Gastroesophageal sphincter (tissue), 4 donors: Measurements from ENCODE around the gene WDR90. TPM values are rescaled to one million over a fixed set of nuclear protein-coding genes. Genes with fewer than 3 reads are reported as not detected.

Experiments used
- ATAC-seq: fragments of 150-250 bp; one replicate; pipeline ENCODE4 v1.9.1; 2016; ENCODE audit warnings: mild to moderate bottlenecking, moderate library complexity
- H3K27ac ChIP-seq, 4 donors: fragments of 200-600 bp; sonication (generic) in 3 of 4; 1 replicate in 3 of 4; 2 replicates in 1 of 4; pipeline ENCODE4 v1.5.1; 2016 to 2019
- H3K27me3 ChIP-seq: fragments of 200-600 bp; sonication (generic); one replicate; pipeline ENCODE4 v1.5.1; 2019
- H3K36me3 ChIP-seq, 2 donors: fragments of 200-600 bp; sonication (generic); one replicate each; pipeline ENCODE4 v1.5.1; 2019; ENCODE audit warnings: control low read depth in 1 of 2
- H3K4me1 ChIP-seq, 3 donors: fragments of 200-600 bp; sonication (generic); 1 replicate in 2 of 3; 2 replicates in 1 of 3; pipeline ENCODE4 v1.5.1; 2016 to 2019; ENCODE audit warnings: control low read depth in 2 of 3
- H3K4me3 ChIP-seq, 2 donors: fragments of 200-600 bp; sonication (generic); one replicate each; pipeline ENCODE4 v1.5.1; 2019; ENCODE audit warnings: mild to moderate bottlenecking in 1 of 2, moderate library complexity in 1 of 2
- H3K9me3 ChIP-seq, 3 donors: fragments of 200-600 bp; sonication (generic); one replicate each; pipeline ENCODE4 v1.5.1; 2017 to 2019; ENCODE audit warnings: control low read depth in 2 of 3
- EP300 ChIP-seq: sonication (generic); formaldehyde crosslinking; IDR thresholded peaks from one replicate; pipeline ENCODE4 v1.6.1; 2017; ENCODE audit warnings: antibody characterized with exemption, mild to moderate bottlenecking
- POLR2A ChIP-seq, 2 donors: fragments of 450-650 bp; IDR thresholded peaks; one replicate each; pipeline ENCODE4 v1.6.1; 2017; ENCODE audit warnings: antibody characterized with exemption in 2 of 2, mild to moderate bottlenecking in 2 of 2, moderate library complexity in 1 of 2
- POLR2AphosphoS5 ChIP-seq: sonication (generic); formaldehyde crosslinking; IDR thresholded peaks from one replicate; pipeline ENCODE4 v1.6.1; 2017; ENCODE audit warnings: antibody characterized with exemption
- WGBS, 2 donors: methylation state at CpG; one replicate each; pipeline ENCODE4 v1.1.5; 2018; ENCODE audit warnings: low coverage in 1 of 2; 5-methylcytosine and 5-hydroxymethylcytosine counted together
- total RNA-seq, 4 donors: library from RNA; depleted of rRNA; stranded (reverse); fragments of >200 nt; gene quantifications; one replicate each; pipeline ENCODE4 v1.1.0, GENCODE V29; 2016
- TF ChIP-seq, protein P1 (sequence below), 4 experiments: fragments of 200-600 bp in 2 of 4; fragments of 450-650 bp in 2 of 4; sonication (generic) in 1 of 4; IDR thresholded peaks; one replicate each; pipeline ENCODE4 v1.5.1; 2017 to 2019; ENCODE audit warnings: antibody characterized with exemption in 4 of 4, mild to moderate bottlenecking in 2 of 4, moderate library complexity in 2 of 4

Gene WDR90
- total RNA-seq, 4 donors from 2014 or later = 8.5 to 21.2 (median 16.8) TPM

DNA sequence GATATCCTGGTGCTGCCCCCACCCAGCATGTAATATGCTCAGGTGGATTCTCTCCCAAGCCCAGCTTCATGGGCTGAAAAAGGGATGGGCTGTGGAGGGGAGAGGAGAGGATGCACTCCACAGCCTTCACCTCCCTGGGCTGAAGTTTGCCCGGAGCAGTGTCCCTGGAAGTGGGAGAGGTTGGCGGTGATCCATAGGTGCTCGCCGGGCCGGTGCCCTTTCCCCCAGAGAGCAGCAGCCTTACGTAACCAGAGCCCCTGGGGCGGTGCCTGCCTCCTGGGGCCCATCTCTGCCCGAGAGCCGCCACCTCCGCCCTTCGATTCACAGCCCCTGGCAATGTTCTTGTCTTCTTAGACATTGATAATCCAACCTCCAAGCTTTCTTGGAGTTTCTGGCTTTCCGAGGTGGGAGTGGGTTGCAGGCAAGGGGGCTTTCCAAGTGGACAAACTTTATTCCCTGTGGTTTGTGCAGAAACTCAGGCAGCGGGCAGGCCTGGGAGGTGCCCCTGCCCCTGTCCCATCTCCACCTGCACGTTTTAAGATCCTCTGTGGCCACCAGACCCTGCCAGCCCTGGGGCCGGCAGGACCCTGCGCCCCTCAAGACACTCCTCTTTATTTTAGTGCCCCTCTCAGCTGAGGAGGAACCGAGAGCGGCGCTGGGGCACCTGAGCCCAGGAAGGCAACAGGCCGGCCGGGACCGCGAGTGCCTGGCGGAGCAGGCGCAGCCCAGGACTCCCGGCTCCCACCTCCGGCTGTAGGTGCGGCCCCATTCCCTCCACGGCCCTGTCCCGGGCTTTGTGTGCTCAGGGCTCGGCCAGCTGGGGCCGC is 3.1 kb upstream of the WDR90 start:
- no peak overlapping the region for H3K4me3 ChIP-seq
- no peak for ATAC-seq
- WGBS, 2 donors = 30 to 70% methylated on average over 2 of the region's 32 CpGs
- H3K27me3 ChIP-seq = no peaks in the 10 kb centered on the region
- peaks cover 0 to 93% (median 41%) of the 10 kb centered on the region in 3 donors for H3K4me1 ChIP-seq
- H3K9me3 ChIP-seq = no peaks in the 10 kb centered on the region
- H3K27ac ChIP-seq = peak overlapping the region in 3 of 4 donors; percentile 25 to 47 (median 41)
- H3K36me3 ChIP-seq = peaks cover 0 to 7% of the 10 kb centered on the region in 2 donors
- no peak for TF ChIP-seq POLR2A (IDR thresholded peaks at IDR 0.05)
- no peak for TF ChIP-seq POLR2AphosphoS5
- TF ChIP-seq EP300 = no peak
- TF ChIP-seq, protein P1, sequence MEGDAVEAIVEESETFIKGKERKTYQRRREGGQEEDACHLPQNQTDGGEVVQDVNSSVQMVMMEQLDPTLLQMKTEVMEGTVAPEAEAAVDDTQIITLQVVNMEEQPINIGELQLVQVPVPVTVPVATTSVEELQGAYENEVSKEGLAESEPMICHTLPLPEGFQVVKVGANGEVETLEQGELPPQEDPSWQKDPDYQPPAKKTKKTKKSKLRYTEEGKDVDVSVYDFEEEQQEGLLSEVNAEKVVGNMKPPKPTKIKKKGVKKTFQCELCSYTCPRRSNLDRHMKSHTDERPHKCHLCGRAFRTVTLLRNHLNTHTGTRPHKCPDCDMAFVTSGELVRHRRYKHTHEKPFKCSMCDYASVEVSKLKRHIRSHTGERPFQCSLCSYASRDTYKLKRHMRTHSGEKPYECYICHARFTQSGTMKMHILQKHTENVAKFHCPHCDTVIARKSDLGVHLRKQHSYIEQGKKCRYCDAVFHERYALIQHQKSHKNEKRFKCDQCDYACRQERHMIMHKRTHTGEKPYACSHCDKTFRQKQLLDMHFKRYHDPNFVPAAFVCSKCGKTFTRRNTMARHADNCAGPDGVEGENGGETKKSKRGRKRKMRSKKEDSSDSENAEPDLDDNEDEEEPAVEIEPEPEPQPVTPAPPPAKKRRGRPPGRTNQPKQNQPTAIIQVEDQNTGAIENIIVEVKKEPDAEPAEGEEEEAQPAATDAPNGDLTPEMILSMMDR (IDR thresholded peaks at IDR 0.05) = no peak

DNA sequence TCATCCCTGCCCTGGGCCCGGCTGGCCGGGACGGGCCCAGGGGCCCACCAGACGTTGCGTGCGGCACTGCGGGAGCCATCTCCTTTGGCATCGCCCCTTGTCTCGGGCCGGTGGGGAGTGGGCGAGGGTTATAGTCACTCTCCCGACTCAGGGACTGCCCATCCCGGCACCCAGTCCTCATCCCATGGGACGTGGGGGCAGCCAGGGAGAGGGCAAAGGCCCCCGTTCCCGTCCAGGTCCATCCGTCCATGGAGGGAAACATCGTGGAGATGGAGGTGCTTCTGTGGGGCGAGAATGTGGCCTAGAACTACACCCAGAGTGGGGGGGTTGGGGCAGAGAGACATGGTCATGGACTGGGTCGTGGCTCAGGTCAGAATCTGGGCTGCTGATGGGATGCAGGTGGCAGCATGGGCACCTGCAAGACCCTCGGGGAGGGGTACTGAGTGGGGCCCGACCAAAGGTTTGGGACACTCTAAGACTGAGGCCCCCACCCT is 2.4 kb upstream of the WDR90 start:
- no peaks in the 10 kb centered on the region for H3K9me3 ChIP-seq
- peak overlapping the region in 3 of 4 donors; percentile 25 to 47 (median 41) for H3K27ac ChIP-seq
- WGBS, 2 donors = no CpG with 5 or more reads among the region's 22 CpGs
- no peak overlapping the region for H3K4me3 ChIP-seq
- no peak for ATAC-seq
- peaks cover 0 to 87% (median 37%) of the 10 kb centered on the region in 3 donors for H3K4me1 ChIP-seq
- no peaks in the 10 kb centered on the region for H3K27me3 ChIP-seq
- TF ChIP-seq POLR2AphosphoS5 = no peak
- no peak for TF ChIP-seq EP300
- TF ChIP-seq, protein P1 (IDR thresholded peaks at IDR 0.05) = no peak
- H3K36me3 ChIP-seq = peaks cover 0 to 12% of the 10 kb centered on the region in 2 donors

DNA sequence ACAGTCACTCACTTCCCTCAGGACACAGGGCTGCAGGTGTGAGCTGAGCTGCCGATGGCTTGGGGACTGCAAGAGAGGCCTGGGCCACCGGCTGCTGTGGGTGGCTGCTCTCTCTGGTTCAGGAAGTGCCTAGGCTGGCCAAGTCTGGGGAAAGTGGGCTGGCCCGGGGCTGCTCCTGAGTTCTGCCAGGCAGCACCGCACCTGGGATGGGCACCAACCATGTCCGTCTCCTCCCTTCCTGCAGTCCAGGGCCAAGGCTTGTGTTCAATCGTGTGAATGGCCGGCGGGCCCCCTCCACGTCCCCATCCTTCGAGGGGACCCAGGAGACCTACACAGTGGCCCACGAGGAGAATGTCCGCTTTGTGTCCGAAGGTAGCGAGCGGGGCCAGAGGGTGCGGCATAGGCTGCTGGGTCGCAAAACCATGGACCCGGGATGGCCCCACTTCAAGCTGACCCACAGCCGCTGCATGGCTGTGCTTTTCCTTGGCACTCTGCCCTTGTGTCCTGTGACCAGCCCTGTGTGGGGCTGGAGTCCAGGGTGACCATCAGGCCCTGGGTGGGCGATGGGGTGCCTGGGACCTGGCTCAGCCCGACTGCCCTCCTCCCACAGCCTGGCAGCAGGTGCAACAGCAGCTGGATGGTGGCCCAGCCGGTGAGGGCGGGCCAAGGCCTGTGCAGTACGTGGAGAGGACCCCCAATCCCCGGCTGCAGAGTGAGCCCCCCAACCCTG is 1.8 kb upstream of the WDR90 start:
- H3K36me3 ChIP-seq = peaks cover 0 to 18% of the 10 kb centered on the region in 2 donors
- no CpG with 5 or more reads among the region's 25 CpGs for WGBS, 2 donors
- H3K27ac ChIP-seq = peak overlapping the region in 3 of 4 donors; percentile 41 to 93 (median 89)

DNA sequence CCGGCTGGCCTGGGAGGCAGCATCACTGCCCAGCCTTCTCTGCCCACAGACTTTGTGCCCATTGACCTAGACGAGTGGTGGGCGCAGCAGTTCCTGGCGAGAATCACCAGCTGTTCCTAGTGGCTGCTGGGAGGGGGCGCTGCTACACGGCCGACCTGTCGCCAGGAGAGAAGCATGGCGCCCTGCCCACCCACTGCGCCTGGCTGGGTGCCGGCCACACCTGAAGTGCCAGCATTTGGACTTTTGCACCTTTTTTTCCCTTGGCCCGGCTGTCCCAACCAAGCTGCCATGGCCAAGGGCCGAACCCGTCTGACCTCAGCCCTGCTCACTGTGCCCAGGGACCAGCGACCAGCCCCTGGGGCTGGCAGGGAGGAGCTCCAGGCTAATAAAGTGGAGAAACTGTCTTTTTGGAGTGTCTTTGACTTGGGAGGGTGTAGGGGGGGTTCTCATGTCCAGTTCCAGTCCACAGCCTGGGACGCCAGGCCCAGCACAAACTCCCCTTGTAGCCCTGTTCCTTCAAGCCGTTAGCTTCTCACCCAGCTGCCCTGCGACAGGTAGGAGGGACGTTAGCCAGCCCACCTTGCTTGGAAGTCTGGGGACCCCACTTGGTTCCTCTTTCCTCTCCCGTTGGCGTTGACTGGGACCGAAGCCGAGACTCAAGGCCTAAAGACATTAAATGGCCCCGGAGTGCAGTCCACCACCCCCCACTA is 939 bp upstream of the WDR90 start:
- H3K27me3 ChIP-seq = no peaks in the 10 kb centered on the region
- peak overlapping the region; percentile 90 to 92 for H3K4me3 ChIP-seq
- no peaks in the 10 kb centered on the region for H3K9me3 ChIP-seq
- peak overlapping the region; percentile 84 to 93 (median 88) for H3K27ac ChIP-seq
- H3K36me3 ChIP-seq = peaks cover 0 to 25% of the 10 kb centered on the region in 2 donors
- H3K4me1 ChIP-seq = peaks cover 0 to 75% (median 28%) of the 10 kb centered on the region in 3 donors
- no peak for ATAC-seq
- WGBS, 2 donors = 57 to 58% methylated on average over 6 of the region's 24 CpGs
- TF ChIP-seq, protein P1 (IDR thresholded peaks at IDR 0.05) = peak in 2 of 4 experiments; percentile 8 to 35
- no peak for TF ChIP-seq EP300

More for the DNA sequence above, 1.8 kb upstream of the WDR90 start:
- H3K4me1 ChIP-seq = peaks cover 0 to 84% (median 37%) of the 10 kb centered on the region in 3 donors
- TF ChIP-seq EP300 (no peak), POLR2AphosphoS5 (no peak), POLR2A (IDR thresholded peaks at IDR 0.05) (no peak)
- TF ChIP-seq, protein P1 (IDR thresholded peaks at IDR 0.05) = no peak
- no peaks in the 10 kb centered on the region for H3K27me3 ChIP-seq
- no peaks in the 10 kb centered on the region for H3K9me3 ChIP-seq
- no peak overlapping the region for H3K4me3 ChIP-seq
- no peak for ATAC-seq
